Pons (tissue), 1 donor: Measurements from ENCODE around the gene DGKG.

ENCODE experiments used
- DNase-seq: peaks from one replicate; pipeline ENCODE4 v3.0.0-alpha.2; 2016; ENCODE audit warnings: low spot score

The DGKG gene

DNA sequence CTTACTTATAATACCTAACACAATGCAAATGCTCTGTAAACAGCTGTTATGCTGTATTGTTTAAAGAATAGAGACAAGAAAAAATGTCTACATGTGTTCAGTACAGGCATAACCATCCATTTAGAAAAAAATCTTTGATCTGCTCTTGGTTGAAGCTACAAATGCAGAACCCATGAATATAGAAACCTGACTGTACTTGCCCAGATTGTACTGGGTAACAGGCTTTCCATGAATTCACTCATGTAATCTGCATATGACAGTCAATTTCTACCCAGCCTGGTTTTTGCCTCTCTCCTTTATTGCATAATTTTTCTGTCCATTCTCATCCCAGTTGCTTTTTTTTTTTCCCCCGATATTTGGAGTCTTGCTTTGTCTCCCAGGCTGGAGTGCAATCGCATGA is 190.5 kb downstream of the DGKG start:
- DNase-seq = no peak

- DNase-seq = no peak
Observed at GRCh38 chr3:186170516-186170915, 191.5 kb downstream of the DGKG start.

- peak; percentile 29 for DNase-seq
Observed at GRCh38 chr3:186169379-186169778, 192.7 kb downstream of the DGKG start.

DNA sequence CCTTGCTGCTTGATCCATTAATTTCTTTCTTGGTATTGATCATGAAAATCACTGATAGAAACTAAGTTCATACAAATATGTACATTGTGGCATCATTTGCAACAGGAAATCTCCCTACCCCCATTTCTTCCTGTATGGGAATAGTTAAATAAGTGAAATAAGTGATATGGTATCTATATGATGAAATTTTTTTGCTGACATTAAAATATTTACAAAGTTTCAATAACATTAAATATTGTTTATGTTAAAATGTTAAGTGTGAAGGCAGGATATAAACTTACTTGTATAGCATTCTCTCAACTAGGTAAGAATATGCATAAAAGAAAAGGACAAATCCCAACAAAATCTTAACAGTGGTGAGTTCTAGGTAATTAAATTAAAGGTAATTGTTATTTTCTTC is 193.1 kb downstream of the DGKG start:
- no peak for DNase-seq

- DNase-seq = no peak
Observed at GRCh38 chr3:186167646-186168395, 194.2 kb downstream of the DGKG start.

DNA sequence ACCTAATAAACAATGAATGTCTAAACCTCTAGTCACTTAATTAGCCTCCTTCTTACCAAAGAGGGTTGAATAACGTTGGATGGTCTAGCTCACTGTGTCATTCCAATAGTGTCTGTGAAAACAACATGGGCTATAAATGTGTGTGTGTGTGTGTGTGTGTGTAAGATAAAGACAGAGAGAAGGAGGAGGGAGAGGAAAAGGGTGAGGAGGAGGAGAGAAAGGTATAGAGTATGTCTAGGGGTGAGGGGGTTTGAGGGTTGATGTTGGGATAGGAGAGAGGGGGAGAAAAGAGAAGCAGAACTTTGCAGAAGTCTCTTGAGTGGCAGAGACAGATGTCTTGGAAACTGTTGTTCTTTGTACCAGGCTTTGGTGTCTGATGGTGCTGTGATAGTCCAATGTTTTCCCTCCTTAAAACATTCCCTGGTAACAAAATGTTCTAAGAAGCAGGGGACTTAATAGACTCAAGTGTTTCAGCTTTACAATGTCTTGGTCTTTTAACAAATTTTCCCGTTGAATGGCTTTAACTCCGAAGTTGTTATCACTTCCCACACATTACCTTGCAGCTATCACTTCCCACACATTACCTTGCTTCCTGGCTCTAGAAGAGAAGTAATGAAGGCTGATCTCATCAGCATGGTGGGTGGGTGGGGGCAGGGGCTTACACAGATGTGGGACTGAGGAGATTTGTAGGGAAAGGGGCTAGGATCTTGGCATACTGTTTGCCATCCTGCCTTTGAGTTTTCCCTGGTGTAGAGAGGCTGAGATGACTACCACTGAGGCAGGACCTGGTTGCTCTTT is 195.3 kb downstream of the DGKG start:
- DNase-seq = no peak

- no peak for DNase-seq
Observed at GRCh38 chr3:186166036-186166435, 196.0 kb downstream of the DGKG start.

- peak; percentile 21 for DNase-seq
Observed at GRCh38 chr3:186165331-186165730, 196.7 kb downstream of the DGKG start.

DNA sequence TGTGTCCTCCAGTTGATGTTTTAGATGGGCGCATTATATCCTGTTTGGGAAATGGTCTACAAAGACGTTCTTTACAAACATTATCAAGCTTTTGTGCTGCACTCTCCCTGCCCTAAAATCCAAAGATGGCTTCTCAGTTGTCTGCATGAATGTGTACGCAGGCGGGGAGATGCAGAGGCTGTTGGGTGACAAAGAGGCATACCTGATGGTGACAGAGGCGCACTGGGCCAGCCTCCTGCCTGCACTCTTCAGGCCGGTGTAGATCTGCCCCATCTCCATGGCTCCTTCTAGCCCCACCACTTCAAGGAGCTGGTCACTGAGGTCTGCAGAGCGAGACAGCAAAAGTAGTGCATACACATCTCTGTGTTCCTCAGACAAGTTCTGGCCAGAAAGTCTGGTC is 197.3 kb downstream of the DGKG start:
- DNase-seq = no peak

- DNase-seq = peak; percentile 84
Observed at GRCh38 chr3:186162221-186162620, 199.8 kb downstream of the DGKG start.

- DNase-seq = no peak
Observed at GRCh38 chr3:186160691-186161243, 201.3 kb downstream of the DGKG start.

- DNase-seq = no peak
Observed at GRCh38 chr3:186154641-186155040, 207.4 kb downstream of the DGKG start.

GRCh38 chr3:186152889-186153292 is 209.1 kb downstream of the DGKG start:
- DNase-seq = peak; percentile 73

DNA sequence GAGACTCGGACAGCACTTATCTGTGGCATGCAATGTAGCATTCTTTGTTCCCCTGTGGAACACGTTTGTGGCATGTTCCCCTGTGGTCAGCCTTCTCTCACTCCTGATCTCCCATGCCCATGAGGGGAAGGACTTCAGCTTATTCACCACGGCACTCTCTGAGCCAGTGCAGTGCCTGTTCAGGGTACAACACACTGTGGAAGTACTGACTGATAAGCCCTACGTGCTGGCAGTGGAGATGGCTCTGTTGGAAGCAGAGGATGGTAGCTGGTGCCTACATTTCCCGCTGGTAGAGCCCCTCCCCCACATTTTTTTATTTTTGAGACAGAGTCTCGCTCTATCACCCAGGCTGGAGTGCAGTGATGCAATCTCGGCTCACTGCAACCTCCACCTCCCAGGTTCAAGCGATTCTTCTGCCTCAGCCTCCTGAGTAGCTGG is 209.7 kb downstream of the DGKG start:
- peak; percentile 37 for DNase-seq

DNA sequence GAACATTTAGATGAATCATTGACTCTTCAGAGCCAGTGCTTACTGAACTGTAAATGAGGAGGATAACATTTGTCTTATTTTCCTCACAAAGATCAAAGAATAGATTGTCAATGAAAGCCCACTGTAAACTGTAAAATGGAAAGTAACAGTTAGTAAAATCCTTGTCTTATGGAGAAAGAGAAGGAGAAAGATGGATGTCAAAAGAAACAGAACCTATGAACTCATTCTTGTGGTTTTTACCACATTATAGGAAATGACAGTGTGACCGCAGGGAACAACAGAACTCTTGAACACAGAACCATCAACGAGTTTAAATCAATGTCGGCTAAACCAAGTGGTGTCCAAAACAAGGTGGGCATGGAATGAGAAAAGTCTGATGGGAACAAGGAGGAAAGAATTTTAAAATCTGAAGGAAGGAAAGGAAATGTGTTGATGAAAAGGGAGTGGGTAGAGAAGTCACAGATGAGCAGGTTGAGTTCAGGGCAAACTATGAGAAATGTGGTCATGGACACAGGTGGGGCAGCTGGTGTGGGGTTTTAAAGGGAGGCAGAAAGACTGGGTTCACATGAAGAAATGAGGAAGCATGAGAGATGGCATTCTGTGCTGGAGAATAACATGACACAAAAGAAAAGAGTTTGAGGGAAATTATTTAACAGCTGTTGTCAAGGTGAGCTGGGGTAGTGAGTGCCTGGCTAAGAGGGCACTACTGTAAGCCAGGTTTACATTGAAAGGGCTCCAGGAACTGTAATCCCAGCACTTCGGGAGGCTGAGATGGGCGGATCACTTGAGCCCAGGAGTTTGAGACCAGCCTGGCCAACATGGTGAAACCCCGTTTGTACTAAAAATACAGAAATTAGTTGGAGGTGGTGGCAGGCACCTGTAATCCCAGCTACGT is 210.7 kb downstream of the DGKG start:
- DNase-seq = no peak

- DNase-seq = no peak
Observed at GRCh38 chr3:186150041-186150830, 211.8 kb downstream of the DGKG start.

- no peak for DNase-seq
Observed at GRCh38 chr3:186149319-186149960, 212.6 kb downstream of the DGKG start.

- no peak for DNase-seq
Observed at GRCh38 chr3:186144257-186144656, 217.8 kb downstream of the DGKG start.

- no peak for DNase-seq
Observed at GRCh38 chr3:186143250-186143649, 218.8 kb downstream of the DGKG start.

GRCh38 chr3:186142393-186142932 is 219.6 kb downstream of the DGKG start:
- no peak for DNase-seq
